WTC11 (cell line): ENCODE data around the gene FAM185A.

Experiments
- ATF1 ChIP-seq: sonication (generic); formaldehyde crosslinking; IDR thresholded peaks from 2 replicates; pipeline ENCODE4 v1.8.1; 2023; ENCODE audit warnings: mild to moderate bottlenecking, moderate library complexity, missing genetic modification reagents
- ELF4 ChIP-seq: sonication (generic); formaldehyde crosslinking; IDR thresholded peaks from 2 replicates; pipeline ENCODE4 v1.8.1; 2022; ENCODE audit warnings: low read depth, mild to moderate bottlenecking, moderate library complexity, missing genetic modification reagents
- ETV6 ChIP-seq: sonication (generic); formaldehyde crosslinking; IDR thresholded peaks from 2 replicates; pipeline ENCODE4 v1.8.1; 2022; ENCODE audit warnings: mild to moderate bottlenecking, missing genetic modification reagents
- GABPB1 ChIP-seq: sonication (generic); formaldehyde crosslinking; IDR thresholded peaks from 2 replicates; pipeline ENCODE4 v1.8.1; 2023; ENCODE audit warnings: mild to moderate bottlenecking, missing genetic modification reagents
- NFE2L1 ChIP-seq: sonication (generic); formaldehyde crosslinking; IDR thresholded peaks from 2 replicates; pipeline ENCODE4 v1.8.1; 2023; ENCODE audit warnings: missing genetic modification reagents
- NFYB ChIP-seq: sonication (generic); formaldehyde crosslinking; conservative IDR thresholded peaks from 2 replicates; pipeline ENCODE4 v1.8.0; 2022; ENCODE audit warnings: low read depth, missing genetic modification reagents
- SP1 ChIP-seq: sonication (generic); formaldehyde crosslinking; conservative IDR thresholded peaks from 2 replicates; pipeline ENCODE4 v1.8.1; 2022; ENCODE audit warnings: missing genetic modification reagents
- ZBTB21 ChIP-seq: sonication (generic); formaldehyde crosslinking; IDR thresholded peaks from 2 replicates; pipeline ENCODE4 v1.8.1; 2023; ENCODE audit warnings: mild to moderate bottlenecking, missing genetic modification reagents, borderline replicate concordance
- ZNF263 ChIP-seq: sonication (generic); formaldehyde crosslinking; IDR thresholded peaks from 2 replicates; pipeline ENCODE4 v1.8.1; 2022; ENCODE audit warnings: low read depth, mild to moderate bottlenecking, moderate library complexity, missing genetic modification reagents
- TF ChIP-seq, protein P1 (sequence below): fragments of 200-600 bp; IDR thresholded peaks from 2 replicates; pipeline ENCODE4 v1.8.0; 2022; ENCODE audit warnings: antibody characterized with exemption
- TF ChIP-seq, protein P2 (sequence below): sonication (generic); formaldehyde crosslinking; conservative IDR thresholded peaks from 2 replicates; pipeline ENCODE4 v1.8.1; 2022; ENCODE audit warnings: mild to moderate bottlenecking, missing genetic modification reagents
- TF ChIP-seq, protein P3 (sequence below): sonication (generic); formaldehyde crosslinking; IDR thresholded peaks from 2 replicates; pipeline ENCODE4 v1.8.1; 2023; ENCODE audit warnings: mild to moderate bottlenecking, missing genetic modification reagents, moderate library complexity

DNA sequence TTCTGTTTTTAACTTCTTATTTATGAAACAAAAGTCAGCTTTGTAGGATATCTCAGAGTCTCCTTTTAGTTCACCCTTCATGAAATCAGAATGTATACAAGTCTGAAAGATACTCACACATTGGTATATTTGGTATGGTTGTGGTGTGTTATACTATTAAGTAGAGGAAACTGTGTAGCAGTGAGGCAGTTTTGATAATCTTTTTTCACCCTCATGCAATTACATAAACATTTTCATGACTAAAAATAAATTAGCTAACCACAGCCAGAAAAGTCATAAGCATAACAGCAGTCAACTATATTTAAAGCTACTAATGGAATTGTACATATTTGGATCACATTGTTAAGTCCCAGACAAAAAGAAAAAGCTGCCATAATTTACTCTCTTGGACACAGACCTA is 62.1 kb downstream of the FAM185A start:
- TF ChIP-seq NFYB (CRISPR knock-in tag) (no peak), ETV6 (no peak), ELF4 (CRISPR knock-in tag) (no peak), NFE2L1 (CRISPR knock-in tag) (no peak), GABPB1 (no peak), SP1 (CRISPR knock-in tag) (no peak), ZNF263 (CRISPR knock-in tag) (no peak), ATF1 (no peak), ZBTB21 (CRISPR knock-in tag) (no peak)
- TF ChIP-seq, protein P1, sequence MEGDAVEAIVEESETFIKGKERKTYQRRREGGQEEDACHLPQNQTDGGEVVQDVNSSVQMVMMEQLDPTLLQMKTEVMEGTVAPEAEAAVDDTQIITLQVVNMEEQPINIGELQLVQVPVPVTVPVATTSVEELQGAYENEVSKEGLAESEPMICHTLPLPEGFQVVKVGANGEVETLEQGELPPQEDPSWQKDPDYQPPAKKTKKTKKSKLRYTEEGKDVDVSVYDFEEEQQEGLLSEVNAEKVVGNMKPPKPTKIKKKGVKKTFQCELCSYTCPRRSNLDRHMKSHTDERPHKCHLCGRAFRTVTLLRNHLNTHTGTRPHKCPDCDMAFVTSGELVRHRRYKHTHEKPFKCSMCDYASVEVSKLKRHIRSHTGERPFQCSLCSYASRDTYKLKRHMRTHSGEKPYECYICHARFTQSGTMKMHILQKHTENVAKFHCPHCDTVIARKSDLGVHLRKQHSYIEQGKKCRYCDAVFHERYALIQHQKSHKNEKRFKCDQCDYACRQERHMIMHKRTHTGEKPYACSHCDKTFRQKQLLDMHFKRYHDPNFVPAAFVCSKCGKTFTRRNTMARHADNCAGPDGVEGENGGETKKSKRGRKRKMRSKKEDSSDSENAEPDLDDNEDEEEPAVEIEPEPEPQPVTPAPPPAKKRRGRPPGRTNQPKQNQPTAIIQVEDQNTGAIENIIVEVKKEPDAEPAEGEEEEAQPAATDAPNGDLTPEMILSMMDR, result no peak
- TF ChIP-seq, protein P2, sequence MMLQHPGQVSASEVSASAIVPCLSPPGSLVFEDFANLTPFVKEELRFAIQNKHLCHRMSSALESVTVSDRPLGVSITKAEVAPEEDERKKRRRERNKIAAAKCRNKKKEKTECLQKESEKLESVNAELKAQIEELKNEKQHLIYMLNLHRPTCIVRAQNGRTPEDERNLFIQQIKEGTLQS (CRISPR knock-in tag), result no peak
- TF ChIP-seq, protein P3, sequence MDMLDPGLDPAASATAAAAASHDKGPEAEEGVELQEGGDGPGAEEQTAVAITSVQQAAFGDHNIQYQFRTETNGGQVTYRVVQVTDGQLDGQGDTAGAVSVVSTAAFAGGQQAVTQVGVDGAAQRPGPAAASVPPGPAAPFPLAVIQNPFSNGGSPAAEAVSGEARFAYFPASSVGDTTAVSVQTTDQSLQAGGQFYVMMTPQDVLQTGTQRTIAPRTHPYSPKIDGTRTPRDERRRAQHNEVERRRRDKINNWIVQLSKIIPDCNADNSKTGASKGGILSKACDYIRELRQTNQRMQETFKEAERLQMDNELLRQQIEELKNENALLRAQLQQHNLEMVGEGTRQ, result no peak
